Right lobe of liver (tissue), 6 donors: Measurements from ENCODE around the gene ANKRD11. TPM values are rescaled to one million over a fixed set of nuclear protein-coding genes. Genes with fewer than 3 reads are reported as not detected.

Source experiments
- ATAC-seq, 4 donors: fragments of 200-7000 bp; cut with Tn5 transposase; one replicate each; pipeline ENCODE4 v1.9.1; 2020; ENCODE audit warnings: mild to moderate bottlenecking in 4 of 4, moderate library complexity in 4 of 4
- DNase-seq, 3 donors: peaks; one replicate each; pipeline ENCODE4 v3.0.0-alpha.2; 2020
- H3K27ac ChIP-seq, 3 donors: fragments of 200-600 bp; one replicate each; pipeline ENCODE4 v1.8.0; 2022
- H3K27me3 ChIP-seq, 2 donors: fragments of 200-600 bp; one replicate each; pipeline ENCODE4 v1.8.0; 2022
- H3K36me3 ChIP-seq, 4 donors: fragments of 200-600 bp; sonication (generic) in 1 of 4; one replicate each; pipeline versions ENCODE4 v1.5.1 to v1.8.0; 2017 to 2022; ENCODE audit warnings: control low read depth in 1 of 4
- H3K4me1 ChIP-seq, 4 donors: fragments of 200-600 bp; sonication (generic) in 1 of 4; one replicate each; pipeline versions ENCODE4 v1.5.1 to v1.8.0; 2017 to 2022; ENCODE audit warnings: control low read depth in 1 of 4
- H3K4me3 ChIP-seq, 3 donors: fragments of 200-600 bp; one replicate each; pipeline ENCODE4 v1.8.0; 2022
- H3K9me3 ChIP-seq, 4 donors: fragments of 200-600 bp; sonication (generic) in 1 of 4; one replicate each; pipeline versions ENCODE4 v1.5.1 to v1.8.0; 2017 to 2022; ENCODE audit warnings: control low read depth in 1 of 4
- POLR2A ChIP-seq: fragments of 450-650 bp; IDR thresholded peaks from one replicate; pipeline ENCODE4 v1.6.1; 2017; ENCODE audit warnings: antibody characterized with exemption, mild to moderate bottlenecking
- WGBS: methylation state at CpG from one replicate; pipeline ENCODE4 v1.1.6; 2018; ENCODE audit warnings: low coverage, low lambda C conversion rate; ENCODE audit not compliant: insufficient coverage; ENCODE audit errors: missing lambda C conversion rate; 5-methylcytosine and 5-hydroxymethylcytosine counted together
- intact Hi-C, 2 donors: fragments of 100-400 bp; cut with DNase I; formaldehyde crosslinking; loops; one replicate each; pipeline versions ENCODE4 v1.11.2 to v1.14.1; 2022
- total RNA-seq, 6 experiments: library from RNA; depleted of rRNA in 2 of 6; stranded (reverse); fragments of >200 nt in 2 of 6; fragmentation: NEBNext Ultra II Directional in 3 of 6; extraction: Animal tissue kit (Norgen Biotek cat#: 25700) in 3 of 6; gene quantifications; one replicate each; pipeline versions ENCODE4 v1.1.0 to v1.2.4, GENCODE V29; 2016 to 2023
- TF ChIP-seq, protein P1 (sequence below), 4 donors: fragments of 200-600 bp in 3 of 4; fragments of 450-650 bp in 1 of 4; IDR thresholded peaks; one replicate each; pipeline versions ENCODE4 v1.5.1 to v1.8.0; 2016 to 2022; ENCODE audit warnings: antibody characterized with exemption in 4 of 4, mild to moderate bottlenecking in 2 of 4
- donor health status: DM: no; HTN: yes; CAD: no.
- donor health status: DM: no; HTN: no; CAD: no.
- donor health status: DM: no; HTN: no; CAD: no.
- donor health status: DM: no; HTN: yes; CAD: no.
- donor health status: DM: no; HTN: yes; CAD: no.

ANKRD11 gene
- total RNA-seq, 6 experiments from 2014 or later: 26.2 to 65.8 (median 41.6) TPM

GRCh38 chr16:89280546-89281188 lies 209.7 kb downstream of the ANKRD11 start:
- H3K27me3 ChIP-seq: no peaks in the 10 kb centered on the region
- no peaks in the 10 kb centered on the region for H3K4me1 ChIP-seq
- intact Hi-C loops: no loop called here
- H3K36me3 ChIP-seq: peaks cover 0 to 44% (median 15%) of the 10 kb centered on the region in 4 donors
- no peak for TF ChIP-seq POLR2A
- TF ChIP-seq, protein P1, sequence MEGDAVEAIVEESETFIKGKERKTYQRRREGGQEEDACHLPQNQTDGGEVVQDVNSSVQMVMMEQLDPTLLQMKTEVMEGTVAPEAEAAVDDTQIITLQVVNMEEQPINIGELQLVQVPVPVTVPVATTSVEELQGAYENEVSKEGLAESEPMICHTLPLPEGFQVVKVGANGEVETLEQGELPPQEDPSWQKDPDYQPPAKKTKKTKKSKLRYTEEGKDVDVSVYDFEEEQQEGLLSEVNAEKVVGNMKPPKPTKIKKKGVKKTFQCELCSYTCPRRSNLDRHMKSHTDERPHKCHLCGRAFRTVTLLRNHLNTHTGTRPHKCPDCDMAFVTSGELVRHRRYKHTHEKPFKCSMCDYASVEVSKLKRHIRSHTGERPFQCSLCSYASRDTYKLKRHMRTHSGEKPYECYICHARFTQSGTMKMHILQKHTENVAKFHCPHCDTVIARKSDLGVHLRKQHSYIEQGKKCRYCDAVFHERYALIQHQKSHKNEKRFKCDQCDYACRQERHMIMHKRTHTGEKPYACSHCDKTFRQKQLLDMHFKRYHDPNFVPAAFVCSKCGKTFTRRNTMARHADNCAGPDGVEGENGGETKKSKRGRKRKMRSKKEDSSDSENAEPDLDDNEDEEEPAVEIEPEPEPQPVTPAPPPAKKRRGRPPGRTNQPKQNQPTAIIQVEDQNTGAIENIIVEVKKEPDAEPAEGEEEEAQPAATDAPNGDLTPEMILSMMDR (IDR thresholded peaks at IDR 0.05): no peak
- 96% methylated on average over 18 of the region's 44 CpGs for WGBS
- no peak overlapping the region for H3K27ac ChIP-seq
- H3K9me3 ChIP-seq: no peaks in the 10 kb centered on the region
- no peak overlapping the region for H3K4me3 ChIP-seq
- DNase-seq (no peak), ATAC-seq (no peak)

GRCh38 chr16:89279666-89280481 lies 210.5 kb downstream of the ANKRD11 start:
- Histone ChIP-seq H3K9me3 (no peaks in the 10 kb centered on the region), H3K36me3 (peaks cover 0 to 36% (median 10%) of the 10 kb centered on the region in 4 donors), H3K4me1 (no peaks in the 10 kb centered on the region), H3K27me3 (no peaks in the 10 kb centered on the region), H3K27ac (no peak overlapping the region), H3K4me3 (no peak overlapping the region)
- TF ChIP-seq, protein P1 (IDR thresholded peaks at IDR 0.05): no peak
- no peak for TF ChIP-seq POLR2A
- intact Hi-C loops: no loop called here
- 97% methylated on average over 5 of the region's 65 CpGs for WGBS
- DNase-seq (no peak), ATAC-seq (no peak)

DNA sequence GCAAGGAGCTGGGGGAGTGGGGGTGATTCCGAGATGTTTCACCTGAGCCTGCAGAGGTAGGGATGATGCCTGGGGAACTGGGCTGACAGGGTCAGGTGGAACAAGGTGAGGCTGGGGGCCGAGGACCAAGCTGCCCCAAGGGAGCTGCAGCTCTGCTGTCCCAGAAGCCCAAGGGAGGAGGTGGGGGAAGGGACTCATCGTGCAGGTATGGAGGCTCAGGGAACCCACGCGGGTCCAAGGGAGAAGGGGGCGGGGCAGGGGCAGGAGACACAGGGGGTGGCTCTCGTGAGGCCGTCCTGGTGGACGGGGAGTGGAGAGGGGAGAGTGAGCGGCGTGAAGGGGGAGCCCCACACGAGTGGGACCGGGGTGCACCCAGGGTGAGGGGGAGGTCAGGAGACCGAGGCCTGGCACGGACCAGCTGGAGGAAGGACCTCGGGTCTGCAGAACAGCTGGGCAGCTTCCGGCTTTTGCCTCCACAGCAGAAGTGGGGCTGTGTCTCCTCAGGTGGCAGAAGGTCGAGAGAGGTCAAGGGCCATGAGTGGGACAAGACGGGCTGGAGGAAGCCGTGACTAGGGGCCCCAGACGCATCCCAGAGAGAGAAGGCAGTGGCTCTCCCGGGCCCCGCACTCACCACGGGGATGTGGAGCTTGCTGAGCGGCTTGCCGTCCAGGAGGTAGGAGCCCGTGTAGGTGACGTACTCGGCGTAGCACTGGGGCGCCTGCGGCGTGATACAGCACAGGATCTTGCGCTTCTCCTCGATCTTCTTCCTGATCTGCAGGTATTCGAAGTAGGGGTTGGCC lies 211.7 kb downstream of the ANKRD11 start:
- ATAC-seq (no peak), DNase-seq (no peak)
- 78% methylated on average over 6 of the region's 36 CpGs for WGBS

More for the DNA sequence above, 211.7 kb downstream of the ANKRD11 start:
- TF ChIP-seq POLR2A: no peak
- TF ChIP-seq, protein P1 (IDR thresholded peaks at IDR 0.05): no peak
- Histone ChIP-seq H3K9me3 (no peaks in the 10 kb centered on the region), H3K4me1 (no peaks in the 10 kb centered on the region), H3K36me3 (peaks cover 0 to 35% (median 10%) of the 10 kb centered on the region in 4 donors), H3K4me3 (no peak overlapping the region), H3K27me3 (no peaks in the 10 kb centered on the region), H3K27ac (no peak overlapping the region)
- intact Hi-C loops: no loop called here
